GM21447 (cell line): ENCODE results near the gene CAMSAP1.

Experiments
- ATAC-seq: cut with Tn5 transposase; IDR thresholded peaks from one replicate; pipeline ENCODE4 v1.9.1; 2021; ENCODE audit not compliant: unreplicated experiment

The CAMSAP1 gene

DNA sequence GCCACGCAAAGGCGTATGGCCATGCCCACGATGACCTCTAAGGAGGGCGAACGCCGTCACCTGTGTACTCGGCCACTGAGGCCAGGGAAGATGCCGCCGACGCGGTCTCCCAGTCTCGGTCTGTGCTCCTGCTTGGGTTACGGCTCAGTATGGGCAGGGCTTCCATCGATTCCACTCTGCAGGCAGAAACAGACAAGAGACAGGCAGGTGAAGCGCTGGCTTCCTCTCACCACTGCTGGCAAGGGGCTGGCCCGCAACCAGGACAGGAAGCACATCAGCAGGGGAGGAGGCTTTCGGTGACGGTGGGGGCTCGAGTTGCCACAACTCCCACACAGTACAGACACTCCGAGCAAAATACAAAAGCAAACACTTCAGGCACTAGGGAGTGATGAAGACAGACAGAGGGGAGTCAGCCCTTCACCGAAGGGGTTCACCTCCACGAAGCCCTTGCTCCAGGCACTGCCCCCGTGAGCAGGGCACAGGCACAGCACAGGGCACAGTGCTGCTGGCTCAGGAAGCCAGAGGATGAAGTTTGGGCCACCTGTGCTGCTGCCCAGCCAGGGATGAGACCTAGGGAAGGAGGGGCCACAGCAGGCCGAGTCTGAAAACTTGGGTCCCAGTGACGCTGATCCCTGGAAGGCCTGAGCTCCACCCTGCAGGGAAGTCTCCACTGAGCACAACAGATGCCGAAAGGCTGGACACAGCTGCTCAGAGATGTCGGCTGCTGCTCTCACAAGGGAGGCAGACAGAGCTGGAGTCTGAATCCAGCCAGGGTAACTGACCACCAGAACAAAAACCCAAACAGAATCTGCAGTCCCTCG lies 91.3 kb downstream of the CAMSAP1 start:
- no peak for ATAC-seq

DNA sequence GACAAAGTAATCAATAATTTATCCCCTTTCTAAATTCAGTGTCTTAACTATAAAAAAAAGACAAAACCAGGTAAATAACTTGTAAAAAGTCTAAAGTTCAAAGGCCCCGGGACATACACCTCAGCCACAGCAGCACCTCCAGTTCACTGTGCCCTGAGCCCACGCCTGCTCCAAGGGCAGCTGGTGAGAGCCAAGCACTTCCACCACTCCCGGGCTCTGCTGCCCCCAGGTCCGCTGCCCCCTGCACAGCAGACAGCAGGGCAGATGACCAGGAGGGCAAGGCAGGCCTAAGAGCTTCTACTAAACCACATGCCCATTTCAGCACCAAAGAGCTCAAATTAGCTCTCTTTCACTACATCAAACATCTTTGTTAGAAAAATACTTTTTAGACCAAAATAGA lies 91.9 kb downstream of the CAMSAP1 start:
- no peak for ATAC-seq

DNA sequence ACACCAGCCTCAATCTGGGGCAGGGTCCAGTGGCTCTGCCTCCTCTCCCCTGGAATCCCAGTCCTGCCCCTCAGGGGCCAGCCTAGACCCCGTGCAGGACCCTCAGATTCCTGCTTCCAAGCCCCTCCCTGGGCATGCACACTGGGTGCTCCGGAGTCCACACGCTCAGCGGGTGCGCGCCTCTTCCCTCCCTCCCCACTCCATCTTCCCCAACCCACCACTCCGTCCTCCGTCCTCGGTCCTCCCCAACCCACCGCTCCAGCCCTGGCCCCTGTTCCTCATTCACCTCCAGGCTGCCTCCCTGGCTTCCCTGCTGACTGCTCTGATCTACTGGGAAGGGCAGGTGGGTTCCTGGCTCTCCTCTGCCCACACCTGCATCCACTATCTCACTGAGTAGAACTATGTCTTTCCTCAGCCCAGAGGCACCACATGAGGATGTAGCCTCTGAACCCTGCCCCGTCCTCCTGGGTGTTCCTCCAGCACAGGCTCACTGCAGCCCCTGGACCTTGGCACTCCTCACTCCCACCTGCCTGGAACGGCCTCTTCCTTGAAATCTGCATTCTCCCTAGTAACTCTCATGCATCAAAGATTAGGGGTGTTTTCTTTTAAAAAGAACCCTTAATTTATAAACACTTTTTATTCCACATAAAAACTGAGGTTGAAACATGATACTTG lies 92.8 kb downstream of the CAMSAP1 start:
- ATAC-seq, result no peak

DNA sequence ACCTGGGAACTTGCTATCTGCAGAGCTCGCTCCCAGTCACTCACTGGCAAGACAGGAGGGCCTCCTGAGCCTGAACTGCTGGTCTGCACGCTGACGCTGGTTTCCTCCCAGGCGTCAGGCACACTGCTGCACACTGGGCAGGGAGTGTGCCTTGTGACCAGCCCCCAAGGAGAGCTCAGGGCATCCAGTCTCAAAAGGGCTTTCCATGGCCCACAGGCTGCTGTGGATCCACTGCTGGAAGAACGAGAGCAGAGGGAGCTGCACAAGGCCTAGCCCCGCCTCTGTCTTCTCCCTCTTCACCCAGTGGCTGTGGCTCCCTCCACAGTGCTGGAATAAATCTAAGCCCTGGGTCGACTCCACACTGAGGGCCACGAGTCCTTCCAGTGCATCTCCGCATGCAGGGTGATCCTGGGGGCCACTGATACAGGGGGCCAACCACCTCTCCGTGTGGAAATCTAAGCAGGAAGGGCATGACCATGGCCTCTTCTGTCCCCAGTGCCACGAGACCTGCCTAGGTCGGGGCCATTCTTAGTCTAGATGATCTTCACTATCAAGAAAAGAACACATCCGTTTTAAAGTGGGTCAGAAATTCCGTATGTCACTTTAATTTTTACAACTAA lies 93.6 kb downstream of the CAMSAP1 start:
- ATAC-seq, result no peak

DNA sequence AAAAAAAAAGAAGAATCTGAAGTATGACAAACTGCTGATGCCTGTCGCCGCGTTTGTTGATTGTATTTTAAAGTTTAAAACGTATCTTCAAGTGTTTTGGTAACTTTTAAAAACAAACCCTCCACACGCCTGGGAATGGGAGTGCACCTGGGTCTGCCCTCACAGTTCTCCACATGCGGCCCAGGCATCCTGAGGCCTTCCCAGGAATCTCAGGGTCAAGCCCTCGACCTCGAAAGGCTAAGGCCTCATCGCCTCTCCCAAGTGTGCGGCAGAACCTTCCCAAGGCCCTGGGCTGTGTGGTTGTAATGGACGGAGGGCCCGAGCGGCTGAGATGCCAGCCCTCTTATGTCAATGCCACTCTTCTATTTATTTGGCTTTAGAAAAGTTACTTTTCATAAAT lies 94.4 kb downstream of the CAMSAP1 start:
- no peak for ATAC-seq

DNA sequence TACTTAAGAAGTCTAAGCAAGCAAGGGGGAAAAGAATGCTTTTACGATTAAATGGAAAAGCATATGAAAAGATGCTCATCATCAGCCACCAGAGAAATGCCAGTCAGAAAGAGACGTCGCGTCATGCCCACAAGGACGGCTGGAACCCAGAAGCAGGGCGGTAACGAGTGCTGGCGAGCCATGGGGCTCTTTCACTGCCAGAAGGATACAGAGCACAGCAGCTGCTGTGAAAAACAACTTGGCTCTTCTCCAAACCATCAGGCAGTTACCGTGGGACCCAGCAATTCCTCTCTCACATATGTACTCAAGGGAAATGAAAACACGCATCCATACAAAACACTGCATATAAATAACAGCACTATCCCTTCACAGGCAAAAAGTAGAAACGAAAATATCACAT lies 95.5 kb downstream of the CAMSAP1 start:
- ATAC-seq, result no peak

DNA sequence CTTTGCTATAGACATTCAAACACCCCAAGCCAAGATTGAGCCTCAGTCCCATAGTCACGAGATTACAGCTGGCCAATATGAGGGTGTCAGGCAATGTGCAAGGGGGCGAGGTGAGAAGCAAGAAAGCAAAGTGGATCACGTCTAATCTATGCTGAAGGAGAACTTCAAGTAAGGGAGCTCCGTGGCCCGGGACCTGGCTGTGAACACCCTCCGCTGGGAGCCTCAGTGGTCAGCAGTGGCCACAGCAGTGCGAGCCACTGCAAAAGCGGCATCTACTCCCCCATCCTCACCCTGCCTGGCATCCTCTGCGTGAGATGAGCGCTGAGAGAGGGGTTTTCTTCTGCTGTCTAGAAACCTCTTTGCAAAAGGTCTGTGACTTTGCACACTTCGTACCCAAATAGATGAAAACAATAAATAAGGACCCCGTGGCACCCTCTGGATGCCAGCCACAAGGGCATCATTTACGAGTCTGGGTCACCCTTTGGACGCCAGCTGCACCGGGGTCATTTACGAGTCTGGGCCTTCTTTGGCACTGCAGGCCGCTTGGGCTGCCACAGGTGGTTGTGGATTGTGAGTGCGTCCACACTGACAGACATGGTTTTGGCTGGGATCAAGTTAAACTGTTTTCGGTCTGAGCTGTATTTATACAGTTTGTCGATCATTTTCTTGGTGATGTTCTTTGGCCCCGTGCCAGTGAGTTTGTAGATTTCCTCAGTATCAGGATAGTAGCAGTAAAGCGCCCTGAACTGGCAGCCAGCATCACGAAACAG lies 96.4 kb downstream of the CAMSAP1 start:
- no peak for ATAC-seq

DNA sequence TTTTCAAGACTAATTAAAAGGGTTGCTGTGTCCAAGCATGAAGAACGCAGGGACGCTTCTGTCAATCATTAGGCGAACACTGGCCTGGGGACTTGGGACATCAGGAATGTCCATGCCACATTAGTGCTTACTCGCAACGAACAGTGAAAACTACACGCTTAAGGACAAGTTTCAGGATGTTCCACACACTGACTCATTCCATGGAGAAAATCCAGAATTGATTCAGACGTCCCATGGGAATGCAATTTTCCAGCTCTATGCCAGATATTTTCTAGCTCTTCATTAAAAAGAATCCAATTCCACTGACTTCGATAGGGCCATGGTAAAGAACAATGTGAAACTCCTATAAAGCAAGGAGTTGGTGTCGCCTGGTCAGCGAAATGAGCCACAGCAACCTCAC lies 98.2 kb downstream of the CAMSAP1 start:
- no peak for ATAC-seq

DNA sequence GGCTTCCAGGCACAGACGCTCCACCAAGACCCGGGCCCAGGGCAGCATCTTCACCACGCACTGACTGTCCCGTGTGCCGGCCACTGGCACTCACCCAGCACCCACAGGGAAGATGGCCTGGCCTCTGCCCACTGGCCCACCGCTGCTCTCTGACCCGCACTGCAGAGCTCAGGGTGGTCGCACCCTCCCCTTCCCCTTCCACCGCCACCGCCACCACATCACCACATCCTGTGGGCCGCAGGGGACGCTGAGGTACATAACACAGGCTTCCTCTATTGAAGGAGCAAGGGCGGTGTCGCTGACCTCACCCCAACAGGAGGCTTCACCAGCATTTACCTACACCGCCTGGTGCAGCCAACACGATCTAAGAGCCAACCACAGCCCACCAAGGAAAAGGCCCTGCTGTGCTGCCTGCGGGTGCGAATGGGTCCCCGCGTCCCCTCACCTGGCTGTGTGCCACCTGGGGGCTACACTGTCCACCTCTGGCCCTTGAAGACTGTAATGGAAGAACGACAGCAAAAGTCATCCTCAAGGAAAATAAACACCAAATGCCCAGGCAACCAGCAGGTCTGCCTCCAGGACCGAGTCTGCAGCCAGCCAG lies 101.8 kb downstream of the CAMSAP1 start:
- ATAC-seq, result no peak

DNA sequence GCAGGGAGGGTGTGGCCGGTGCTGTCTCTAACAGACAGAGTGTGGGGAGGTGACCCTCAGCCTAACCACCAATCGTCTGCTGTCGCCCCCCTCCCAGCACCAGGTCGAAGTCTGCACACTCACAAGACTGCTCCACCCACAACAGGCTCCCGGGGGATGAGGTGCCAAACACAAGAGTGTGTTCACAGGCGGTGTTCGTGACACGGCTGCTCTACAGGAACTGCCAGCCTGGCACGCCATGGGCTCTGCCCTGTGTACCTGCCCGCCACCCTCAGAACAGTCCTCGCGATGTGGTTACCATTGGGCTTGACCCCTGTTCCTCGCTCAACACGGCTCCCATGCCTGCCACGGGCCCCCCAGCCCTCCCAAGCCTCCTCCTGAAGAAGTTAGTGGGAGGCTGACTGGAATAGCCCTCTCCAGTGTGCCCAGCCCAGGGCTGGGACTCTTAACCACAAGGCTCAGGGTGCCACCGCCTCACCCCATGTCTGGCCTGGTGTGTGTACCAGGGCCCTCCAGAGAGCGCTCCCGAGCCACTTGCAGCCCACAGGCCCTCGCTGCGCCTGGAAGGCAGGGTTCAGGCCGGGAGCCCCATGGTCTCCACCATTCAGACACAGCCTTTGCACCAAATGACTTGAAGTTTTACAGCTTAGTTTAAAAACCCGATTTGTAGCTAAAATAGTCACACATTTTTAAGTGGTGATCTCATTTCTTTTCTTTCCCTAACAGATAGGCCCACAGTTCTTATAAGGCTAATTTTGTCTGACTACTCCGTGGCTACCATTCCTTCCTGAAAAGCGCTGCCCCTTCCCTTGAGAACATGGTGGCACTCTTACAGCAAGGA lies 102.5 kb downstream of the CAMSAP1 start:
- no peak for ATAC-seq

DNA sequence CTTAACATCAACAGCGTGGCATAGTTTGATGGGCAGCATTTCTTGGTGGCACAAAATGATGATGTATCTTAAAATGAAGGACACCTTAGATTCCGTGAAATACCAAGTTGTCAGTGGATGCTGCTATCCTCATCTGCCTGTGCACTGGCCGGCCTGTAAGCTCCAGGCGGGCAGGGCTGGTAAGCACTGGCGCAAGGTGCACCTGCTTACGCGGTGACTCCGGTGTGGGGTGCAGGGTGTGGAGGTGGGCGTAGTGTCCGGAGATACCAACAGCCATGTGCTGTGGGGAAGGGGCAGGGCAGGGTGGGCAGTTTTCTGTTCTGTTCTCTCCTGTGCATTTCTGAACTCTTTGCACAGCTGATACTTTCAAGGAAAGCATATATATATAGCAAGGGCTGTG lies 103.9 kb downstream of the CAMSAP1 start:
- ATAC-seq, result no peak

DNA sequence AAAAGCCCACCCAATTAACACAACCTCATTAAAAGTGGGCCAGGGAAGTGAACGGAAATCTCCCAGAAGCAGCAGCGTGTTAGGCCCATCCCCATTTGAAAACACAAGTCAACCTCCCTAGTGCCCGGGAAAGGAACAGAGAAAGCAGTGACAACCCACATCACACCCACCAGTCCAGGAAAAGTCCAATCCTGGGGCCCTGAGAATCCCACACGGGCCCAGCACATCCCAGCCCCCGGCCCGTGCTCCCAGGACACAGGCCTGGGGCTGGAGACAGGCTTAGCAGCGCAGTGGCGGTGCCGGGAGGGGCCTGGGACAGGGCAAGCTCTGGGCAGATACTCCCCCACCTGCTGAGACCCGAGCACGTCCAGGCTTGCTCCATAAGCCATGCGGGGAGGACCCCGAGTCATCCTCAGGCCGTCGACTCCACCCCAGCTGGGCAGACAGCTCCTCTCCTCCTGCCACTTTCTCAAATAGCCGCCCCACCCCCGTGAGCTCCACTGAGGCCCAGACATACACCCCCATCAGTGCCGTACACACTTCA lies 104.4 kb downstream of the CAMSAP1 start:
- no peak for ATAC-seq

DNA sequence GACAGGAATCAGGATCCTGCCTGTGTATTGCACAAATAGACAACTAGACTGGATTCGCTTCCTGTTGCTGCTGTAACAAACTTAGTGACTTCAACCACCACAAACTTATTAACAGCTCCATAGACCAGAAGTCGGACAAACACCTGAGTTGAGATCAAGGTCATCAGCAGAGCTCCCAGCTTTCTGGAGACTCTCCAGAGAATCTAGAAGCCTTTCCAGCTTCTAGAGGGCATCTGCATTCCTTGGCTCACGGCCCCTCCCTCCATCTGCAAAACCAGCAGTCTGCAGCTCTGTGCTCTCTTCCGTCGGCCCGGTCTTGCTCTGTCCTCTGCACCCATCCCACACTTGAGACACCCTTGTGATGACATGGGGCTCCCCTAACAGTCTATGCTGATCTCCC lies 106.3 kb downstream of the CAMSAP1 start:
- no peak for ATAC-seq

DNA sequence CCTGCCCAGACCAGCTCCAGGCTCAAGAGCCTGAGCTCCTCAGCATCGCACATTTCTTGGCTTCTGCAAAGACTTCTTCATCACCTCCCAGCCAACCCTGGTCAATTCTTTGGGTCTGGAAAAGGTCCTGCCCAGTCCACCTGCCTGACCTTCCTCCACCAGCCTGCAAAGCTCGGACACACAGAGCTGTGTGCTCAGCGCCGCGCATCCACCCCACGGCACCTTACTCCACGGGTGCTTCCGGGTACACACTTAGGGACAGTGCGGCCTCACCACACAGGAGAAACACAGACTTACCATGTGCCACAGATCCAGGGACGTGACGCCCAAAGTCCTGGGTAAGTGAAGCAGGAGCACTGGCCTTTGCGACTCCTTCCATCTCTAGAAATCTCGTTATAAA lies 108.1 kb downstream of the CAMSAP1 start:
- no peak for ATAC-seq

DNA sequence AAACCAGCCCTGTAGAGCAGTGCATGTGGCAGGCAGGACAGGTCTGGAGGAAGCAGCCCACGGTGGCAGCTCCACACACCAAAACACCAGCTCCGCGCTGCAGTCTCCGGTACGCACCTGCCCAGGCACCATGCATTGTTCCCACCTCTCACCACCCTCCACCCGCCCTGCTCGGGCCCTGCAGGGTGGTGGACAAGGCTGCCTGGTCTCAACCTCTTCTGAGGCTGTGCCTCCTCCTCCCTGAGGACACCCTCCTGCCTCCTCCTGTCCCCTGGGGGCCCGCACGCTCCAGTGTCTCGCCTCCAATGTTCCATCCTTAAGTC lies 109.1 kb downstream of the CAMSAP1 start:
- no peak for ATAC-seq

DNA sequence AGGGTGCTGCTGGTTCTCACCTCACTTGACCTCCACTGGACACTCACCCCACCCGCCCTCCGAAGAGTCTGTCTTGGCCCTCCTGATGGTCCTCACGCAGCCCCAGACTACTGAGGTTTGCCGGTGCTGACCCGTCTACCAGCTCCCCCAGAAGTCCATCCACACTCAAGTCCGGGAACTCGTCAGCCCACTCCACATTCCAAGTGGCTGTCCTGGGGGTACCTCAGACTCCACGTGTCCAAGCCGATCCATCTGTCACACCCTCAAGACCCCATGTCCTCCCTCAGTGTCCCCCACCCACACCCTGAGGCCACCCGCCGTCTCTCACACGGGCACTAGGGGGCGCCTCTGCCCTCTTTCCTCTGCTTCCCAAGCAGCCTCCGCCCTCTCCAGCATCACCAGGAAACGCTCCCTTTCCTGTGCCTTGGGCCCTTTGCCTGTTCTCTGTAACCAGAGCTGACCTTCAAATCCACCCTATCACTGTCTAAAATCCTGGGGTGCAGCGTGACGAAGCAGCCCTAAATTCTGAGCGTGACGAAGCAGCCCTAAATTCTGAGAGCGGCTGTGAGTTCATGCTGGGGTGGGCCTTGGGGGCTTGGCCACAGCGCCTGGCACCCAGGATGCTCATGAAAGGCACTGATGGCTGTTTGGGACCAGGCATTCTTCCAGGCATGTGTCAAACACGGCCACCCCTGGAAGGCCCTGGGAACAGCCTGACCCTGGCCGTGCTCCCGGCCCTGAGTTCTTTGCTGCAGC lies 109.7 kb downstream of the CAMSAP1 start:
- no peak for ATAC-seq

DNA sequence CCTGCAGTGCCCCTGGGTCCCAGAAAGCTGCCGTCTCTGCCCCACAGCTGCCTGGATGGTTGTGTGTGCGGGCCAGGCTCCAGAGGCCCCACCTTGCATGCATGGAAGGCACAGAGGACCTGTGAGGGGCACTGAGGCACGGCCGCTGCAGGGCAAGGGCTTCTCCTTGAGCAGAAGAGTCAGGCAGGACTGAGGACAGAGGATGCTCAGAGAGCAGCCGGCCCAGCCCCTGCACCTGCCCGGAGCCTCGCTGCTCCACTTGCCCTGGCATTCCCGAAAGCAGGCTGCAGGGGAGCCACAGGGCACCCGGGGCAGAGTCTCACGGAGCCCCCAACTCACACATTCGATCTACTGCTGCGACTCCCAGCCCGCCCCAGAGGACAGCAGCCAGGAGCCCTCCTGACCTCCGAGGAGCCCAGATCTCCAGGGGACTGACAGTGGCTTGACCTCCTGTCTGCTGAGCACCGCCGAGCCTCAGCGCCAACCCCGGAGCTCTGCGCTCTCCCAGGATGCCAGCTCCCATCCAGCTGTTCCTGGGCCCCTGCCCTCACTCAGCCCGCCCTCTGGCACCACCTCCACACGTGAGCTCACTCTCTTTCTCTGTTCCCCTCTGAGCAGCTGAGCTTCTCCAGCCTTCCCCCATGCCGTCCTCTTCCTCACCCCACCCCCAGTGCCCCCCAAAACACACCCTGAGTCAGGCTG lies 110.4 kb downstream of the CAMSAP1 start:
- no peak for ATAC-seq

DNA sequence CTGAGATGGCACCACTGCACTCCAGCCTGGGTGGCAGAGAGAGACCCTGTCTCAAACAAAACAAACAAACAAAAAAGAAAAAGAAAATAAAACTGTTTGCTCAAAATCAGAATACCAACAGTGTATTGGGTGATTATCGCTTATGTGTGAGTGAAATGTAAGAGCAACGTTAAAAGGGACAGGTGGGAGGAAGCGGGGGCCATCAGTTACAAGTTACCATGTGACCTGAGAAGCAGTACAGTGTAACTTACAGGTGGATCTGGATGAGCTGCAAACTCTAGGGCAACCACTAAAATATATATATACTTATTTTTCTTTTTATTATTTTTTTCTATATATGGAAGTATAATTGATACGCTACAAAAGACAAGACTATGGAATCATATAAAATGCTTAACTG lies 112.0 kb downstream of the CAMSAP1 start:
- ATAC-seq, result no peak
